ENCODE data around the gene DXO.

DNA sequence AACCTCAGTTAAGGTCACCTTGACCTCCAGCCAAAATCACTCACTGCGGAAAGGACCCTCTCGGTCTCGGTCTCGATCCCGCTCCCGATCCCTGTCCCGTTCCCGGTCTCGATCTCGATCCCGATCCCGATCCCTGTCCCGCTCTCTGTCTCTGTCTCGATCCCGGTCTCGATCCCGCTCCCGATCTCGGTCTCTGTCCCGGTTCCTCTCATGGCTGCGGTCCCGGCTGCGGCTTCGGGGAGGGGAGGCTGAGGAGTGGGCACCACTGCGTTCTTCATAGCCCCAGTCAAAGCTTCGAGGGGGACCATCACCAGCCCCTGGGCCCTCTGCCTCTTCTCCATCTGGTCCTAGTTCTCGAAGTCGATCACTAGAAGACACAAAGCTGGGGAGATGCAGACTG, 17.4 kb downstream of the DXO start:
- TF ChIP-seq, protein P1, sequence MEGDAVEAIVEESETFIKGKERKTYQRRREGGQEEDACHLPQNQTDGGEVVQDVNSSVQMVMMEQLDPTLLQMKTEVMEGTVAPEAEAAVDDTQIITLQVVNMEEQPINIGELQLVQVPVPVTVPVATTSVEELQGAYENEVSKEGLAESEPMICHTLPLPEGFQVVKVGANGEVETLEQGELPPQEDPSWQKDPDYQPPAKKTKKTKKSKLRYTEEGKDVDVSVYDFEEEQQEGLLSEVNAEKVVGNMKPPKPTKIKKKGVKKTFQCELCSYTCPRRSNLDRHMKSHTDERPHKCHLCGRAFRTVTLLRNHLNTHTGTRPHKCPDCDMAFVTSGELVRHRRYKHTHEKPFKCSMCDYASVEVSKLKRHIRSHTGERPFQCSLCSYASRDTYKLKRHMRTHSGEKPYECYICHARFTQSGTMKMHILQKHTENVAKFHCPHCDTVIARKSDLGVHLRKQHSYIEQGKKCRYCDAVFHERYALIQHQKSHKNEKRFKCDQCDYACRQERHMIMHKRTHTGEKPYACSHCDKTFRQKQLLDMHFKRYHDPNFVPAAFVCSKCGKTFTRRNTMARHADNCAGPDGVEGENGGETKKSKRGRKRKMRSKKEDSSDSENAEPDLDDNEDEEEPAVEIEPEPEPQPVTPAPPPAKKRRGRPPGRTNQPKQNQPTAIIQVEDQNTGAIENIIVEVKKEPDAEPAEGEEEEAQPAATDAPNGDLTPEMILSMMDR (IDR thresholded peaks at IDR 0.05; ENCODE audit: low read depth, low read length), result no peak
- TF ChIP-seq POLR2A (IDR thresholded peaks at IDR 0.05; ENCODE audit: extremely low read depth, insufficient read length) (no peak), MYC (IDR thresholded peaks at IDR 0.05; ENCODE audit: low read depth, low read length) (no peak)
